H1 (cell line): ENCODE data around the gene DDX5. TPM values are rescaled to one million over a fixed set of nuclear protein-coding genes. Genes with fewer than 3 reads are reported as not detected.
A peak's percentile ranks its signal among the peaks of the same experiment; 100 is the strongest.

Source experiments
- CTCF ChIA-PET: fragments of 300-600 bp; sonication (Branson Sonifier 250); formaldehyde crosslinking; loops from one replicate; lab custom pipeline; 2021; ENCODE audit not compliant: partially characterized antibody; lab: Charles Lee
- POLR2A ChIA-PET: fragments of 300-600 bp; sonication (Branson Sonifier 250); formaldehyde crosslinking; loops from one replicate; lab custom pipeline; 2021; ENCODE audit warnings: inconsistent platforms; ENCODE audit not compliant: partially characterized antibody; lab: Charles Lee
- DNase-seq, 2 experiments: peaks; one replicate each; pipeline versions ENCODE4 v3.0.0 to v3.0.0-alpha.2; 2010 to 2022; ENCODE audit warnings: low spot score in 2 of 2, low read depth in 1 of 2, mixed read lengths in 1 of 2
- FAIRE-seq: peaks from 2 replicates; lab custom pipeline; 2011; peaks lifted over from hg19 to GRCh38; lab: Jason Lieb, UNC
- H2AFZ ChIP-seq: 2 replicates; pipeline ENCODE4 v1.8.1; 2012; ENCODE audit warnings: low read length, inconsistent platforms
- H2AK5ac ChIP-seq: 2 replicates; pipeline ENCODE4 v1.6.1; 2013; ENCODE audit warnings: low read depth, low read length
- H2BK120ac ChIP-seq: replicated peaks from 2 replicates; pipeline ENCODE3; 2013; ENCODE audit warnings: low read depth, low read length, inconsistent platforms
- H2BK12ac ChIP-seq: 2 replicates; pipeline ENCODE4 v1.6.1; 2013; ENCODE audit warnings: low read depth, low read length
- H2BK15ac ChIP-seq: 2 replicates; pipeline ENCODE4 v1.6.1; 2013; ENCODE audit warnings: low read length
- H2BK20ac ChIP-seq: 2 replicates; pipeline ENCODE4 v1.6.1; 2013; ENCODE audit warnings: low read length
- H2BK5ac ChIP-seq: 2 replicates; pipeline ENCODE4 v1.6.1; 2013; ENCODE audit warnings: low read depth, low read length
- H3K14ac ChIP-seq: 2 replicates; pipeline ENCODE4 v1.6.1; 2013; ENCODE audit warnings: inconsistent platforms; ENCODE audit not compliant: insufficient read length
- H3K18ac ChIP-seq: 2 replicates; pipeline ENCODE4 v1.6.1; 2013; ENCODE audit warnings: low read length; ENCODE audit errors: extremely low read depth
- H3K23ac ChIP-seq: 2 replicates; pipeline ENCODE4 v1.6.1; 2013; ENCODE audit warnings: inconsistent platforms; ENCODE audit not compliant: insufficient read length
- H3K23me2 ChIP-seq: 2 replicates; pipeline ENCODE4 v1.6.1; 2013; ENCODE audit warnings: low read depth, low read length
- H3K27ac ChIP-seq: 2 replicates; pipeline ENCODE4 v1.6.1; 2011; ENCODE audit warnings: low read depth, low read length, inconsistent platforms
- H3K27me3 ChIP-seq, 4 experiments: replicated peaks in 1 of 4; 1 replicate in 1 of 4; 2 replicates in 3 of 4; pipeline versions ENCODE4 v1.6.1 to v1.8.1; 2011 to 2013; ENCODE audit warnings: low read length in 3 of 4, mild to moderate bottlenecking in 3 of 4, inconsistent platforms in 2 of 4, mixed read lengths in 2 of 4, moderate library complexity in 1 of 4; ENCODE audit not compliant: control insufficient read depth in 3 of 4, insufficient read depth in 3 of 4; ENCODE audit errors: extremely low read depth in 1 of 4
- H3K36me3 ChIP-seq, 4 experiments: 2 replicates each; pipeline versions ENCODE4 v1.6.1 to v1.8.1; 2011 to 2013; ENCODE audit warnings: mild to moderate bottlenecking in 4 of 4, low read length in 3 of 4, moderate library complexity in 2 of 4, control low read depth in 1 of 4, inconsistent platforms in 1 of 4; ENCODE audit not compliant: insufficient read depth in 4 of 4, control insufficient read depth in 2 of 4
- H3K4ac ChIP-seq: replicated peaks from 2 replicates; pipeline ENCODE3; 2013; ENCODE audit warnings: low read length, low read depth, mixed read lengths, inconsistent platforms; ENCODE audit not compliant: insufficient read length
- H3K4me1 ChIP-seq, 4 experiments: replicated peaks in 1 of 4; 1 replicate in 1 of 4; 2 replicates in 3 of 4; pipeline versions ENCODE4 v1.6.1 to v1.8.1; 2011 to 2013; ENCODE audit warnings: low read length in 3 of 4, inconsistent platforms in 2 of 4, mixed read lengths in 1 of 4; ENCODE audit not compliant: insufficient read depth in 4 of 4, control insufficient read depth in 3 of 4
- H3K4me2 ChIP-seq, 2 experiments: 2 replicates each; pipeline versions ENCODE4 v1.6.1 to v1.8.1; 2011 to 2013; ENCODE audit warnings: low read depth in 2 of 2, low read length in 2 of 2, control low read depth in 1 of 2, inconsistent platforms in 1 of 2, mild to moderate bottlenecking in 1 of 2; ENCODE audit not compliant: insufficient read depth in 1 of 2
- H3K4me3 ChIP-seq, 4 experiments: fragments of 200-600, 300-600 bp in 1 of 4; sonication (generic), shearing (Covaris generic), sonication (Bioruptor Twin) in 1 of 4; 2 replicates each; pipeline versions ENCODE4 v1.5.1 to v1.8.1; 2011 to 2016; ENCODE audit warnings: low read length in 4 of 4, low read depth in 3 of 4, control low read depth in 2 of 4, inconsistent platforms in 2 of 4, mild to moderate bottlenecking in 2 of 4, mixed read lengths in 1 of 4, moderate library complexity in 1 of 4; ENCODE audit not compliant: insufficient read depth in 2 of 4; ENCODE audit errors: extremely low read depth in 1 of 4
- H3K56ac ChIP-seq: replicated peaks from 2 replicates; pipeline ENCODE3; 2013; ENCODE audit warnings: low read depth, mild to moderate bottlenecking, mixed read lengths, low read length, inconsistent platforms; ENCODE audit not compliant: insufficient read length
- H3K79me1 ChIP-seq: 2 replicates; pipeline ENCODE4 v1.6.1; 2013; ENCODE audit warnings: low read depth, low read length, control low read depth
- H3K79me2 ChIP-seq, 2 experiments: 2 replicates each; pipeline versions ENCODE4 v1.6.1 to v1.8.1; 2012 to 2013; ENCODE audit warnings: low read length in 2 of 2, mild to moderate bottlenecking in 2 of 2, inconsistent platforms in 1 of 2; ENCODE audit not compliant: insufficient read depth in 2 of 2, control insufficient read depth in 1 of 2
- H3K9ac ChIP-seq, 4 experiments: replicated peaks in 1 of 4; 1 replicate in 1 of 4; 2 replicates in 3 of 4; pipeline versions ENCODE4 v1.6.1 to v1.8.1; 2011 to 2013; ENCODE audit warnings: low read depth in 3 of 4, low read length in 3 of 4, control low read depth in 2 of 4, mild to moderate bottlenecking in 2 of 4, moderate library complexity in 2 of 4, inconsistent platforms in 1 of 4; ENCODE audit errors: extremely low read depth in 1 of 4
- H3K9me3 ChIP-seq, 2 experiments: 2 replicates each; pipeline versions ENCODE4 v1.6.1 to v1.8.1; 2012 to 2013; ENCODE audit warnings: mild to moderate bottlenecking in 2 of 2, moderate library complexity in 2 of 2, control low read depth in 1 of 2, inconsistent platforms in 1 of 2, low read depth in 1 of 2, low read length in 1 of 2, mixed read lengths in 1 of 2; ENCODE audit not compliant: insufficient read depth in 2 of 2
- H4K20me1 ChIP-seq, 2 experiments: replicated peaks in 1 of 2; 2 replicates each; pipeline versions ENCODE3 to v1.8.1; 2011 to 2013; ENCODE audit warnings: inconsistent platforms in 2 of 2, low read length in 2 of 2, mild to moderate bottlenecking in 1 of 2; ENCODE audit not compliant: insufficient read depth in 2 of 2, control insufficient read depth in 1 of 2
- H4K5ac ChIP-seq: 2 replicates; pipeline ENCODE4 v1.6.1; 2013; ENCODE audit warnings: low read length, low read depth, mixed read lengths, inconsistent platforms; ENCODE audit not compliant: insufficient read length
- H4K8ac ChIP-seq: 2 replicates; pipeline ENCODE4 v1.8.0; 2013; ENCODE audit warnings: mild to moderate bottlenecking, moderate library complexity, low read length, inconsistent platforms; ENCODE audit not compliant: insufficient read depth; ENCODE audit errors: extremely low read depth
- H4K91ac ChIP-seq: replicated peaks from 2 replicates; pipeline ENCODE3; 2013; ENCODE audit warnings: low read length, mixed read lengths, inconsistent platforms; ENCODE audit not compliant: insufficient read length
- CTBP2 ChIP-seq: IDR thresholded peaks from 2 replicates; pipeline ENCODE4 v1.7.0; 2011; ENCODE audit warnings: borderline replicate concordance, mild to moderate bottlenecking, moderate library complexity, mixed read lengths, low read length; ENCODE audit not compliant: insufficient read depth, insufficient read length
- PHF8 ChIP-seq: fragments of 200-600 bp; sonication (generic); conservative IDR thresholded peaks from 2 replicates; pipeline ENCODE4 v1.7.1; 2012; ENCODE audit warnings: low read depth, mild to moderate bottlenecking, inconsistent platforms, low read length, moderate library complexity
- POLR2A ChIP-seq, 2 experiments: IDR thresholded peaks; 1 replicate in 1 of 2; 2 replicates in 1 of 2; pipeline ENCODE4 v1.6.1; 2011; ENCODE audit warnings: low read depth in 2 of 2, low read length in 2 of 2, mild to moderate bottlenecking in 2 of 2; ENCODE audit errors: control extremely low read depth in 1 of 2
- SIN3A ChIP-seq, 2 experiments: IDR thresholded peaks in 1 of 2; conservative IDR thresholded peaks in 1 of 2; 2 replicates each; pipeline ENCODE4 v1.6.1; 2011 to 2012; ENCODE audit warnings: low read length in 2 of 2, improper control_type of control experiment in 1 of 2, low read depth in 1 of 2, mild to moderate bottlenecking in 1 of 2
- WGBS, 2 experiments: shearing (Covaris generic) in 1 of 2; methylation state at CpG; one replicate each; pipeline versions ENCODE4 v1.1.6 to v1.1.7; 2013 to 2015; ENCODE audit warnings: low lambda C conversion rate in 2 of 2, mixed read lengths in 2 of 2, inconsistent platforms in 1 of 2, low coverage in 1 of 2, missing lambda C conversion rate in 1 of 2; ENCODE audit not compliant: insufficient replicate concordance in 2 of 2, insufficient coverage in 1 of 2, insufficient read length in 1 of 2; ENCODE audit errors: extremely low coverage in 1 of 2, missing lambda C conversion rate in 1 of 2; 5-methylcytosine and 5-hydroxymethylcytosine counted together
- polyA plus RNA-seq, 7 experiments: library from polyadenylated mRNA; depleted of rRNA in 3 of 7; stranded (reverse) in 5 of 7; unstranded in 2 of 7; fragments of >200 nt in 5 of 7; fragments of 200-250 nt in 2 of 7; gene quantifications; 1 replicate in 5 of 7; 2 replicates in 1 of 7; 4 replicates in 1 of 7; pipeline versions ENCODE4 v1.2.1 to v1.2.3, GENCODE V29; 2011 to 2013; ENCODE audit warnings: missing spikeins in 2 of 7, mixed read lengths in 2 of 7
- total RNA-seq: library from RNA; stranded (reverse); fragmentation: NEBNext Ultra II Directional; extraction: Animal tissue kit (Norgen Biotek cat#: 25700); gene quantifications from 2 replicates; pipeline ENCODE4 v1.2.1, GENCODE V29; 2021

The DDX5 gene
- total and polyA plus RNA-seq, 2 of the 8 experiments (the other 6 are each of a cell fraction or from before 2014, with no cell fraction given): 572 to 591 TPM

GRCh38 chr17:64496348-64496785 lies 9.7 kb downstream of the DDX5 start:
- TF ChIP-seq CTBP2: no peak
- TF ChIP-seq PHF8: no peak
- peak in 1 of 2 experiments; percentile 66; a peak in 2 of 4 replicates for TF ChIP-seq SIN3A (conservative IDR thresholded peaks at IDR 0.05 in 1 of 2, IDR thresholded peaks at IDR 0.05 in 1 of 2; ENCODE audit: low read depth in 1 of 2, low read length in 2 of 2)
- peak in 1 of 2 experiments; percentile 11; a peak in 1 of 3 replicates for TF ChIP-seq POLR2A (IDR thresholded peaks at IDR 0.05; ENCODE audit: control extremely low read depth in 1 of 2, low read depth in 2 of 2, low read length in 2 of 2)
- TF ChIP-seq, all 59 proteins: peak for 2
- H3K4me1 ChIP-seq: peaks cover 0 to 7% (median 3%) of the 10 kb centered on the region in 4 experiments; a peak in 5 of 7 replicates
- H3K79me1 ChIP-seq: peaks cover 6% of the 10 kb centered on the region
- no peak overlapping the region for H2BK20ac ChIP-seq
- no peak overlapping the region for H4K91ac ChIP-seq
- no peak overlapping the region for H4K8ac ChIP-seq
- H3K23ac ChIP-seq: no peak overlapping the region
- peaks cover 21 to 58% (median 37%) of the 10 kb centered on the region in 4 experiments for H3K36me3 ChIP-seq
- H2BK120ac ChIP-seq: no peak overlapping the region
- FAIRE-seq (no peak), DNase-seq (no peak)
- no peak overlapping the region for H3K14ac ChIP-seq
- no peak overlapping the region for H2BK12ac ChIP-seq
- peak overlapping the region; percentile 87 for H2AFZ ChIP-seq
- 8% methylated on average over 20 of the region's 20 CpGs; no CpG with 5 or more reads in 1 of the 2 experiments for WGBS, 2 experiments
- no peak overlapping the region for H2BK15ac ChIP-seq
- H3K4me3 ChIP-seq: peak overlapping the region; percentile 67 to 92 (median 80)
- H3K4ac ChIP-seq: no peak overlapping the region
- ChIA-PET POLR2A (interaction anchor here (1.0 to 11.8 kb wide), 17 partner anchors 8 to 351 kb away, joined by 3 to 320 read pairs (median 6); partner anchors contain the start of genes CEP95, DDX5 and SMURF2), CTCF (interaction anchor here (1.1 to 4.6 kb wide), 5 partner anchors 10 to 186 kb away, joined by 3 to 29 read pairs (median 6); partner anchors contain the start of genes CEP95 and DDX5)
- H3K23me2 ChIP-seq: peaks cover 6% of the 10 kb centered on the region
- peaks cover 7 to 9% of the 10 kb centered on the region in 2 experiments for H4K20me1 ChIP-seq
- 0 out of 2 replicates have a peak overlapping the region, but pooled peaks have one; percentile 47 for H3K27ac ChIP-seq
- peaks cover 0 to 2% of the 10 kb centered on the region in 2 experiments; a peak in 1 of 4 replicates for H3K9me3 ChIP-seq
- H3K79me2 ChIP-seq: peaks cover 10 to 48% of the 10 kb centered on the region in 2 experiments
- H2BK5ac ChIP-seq: peak overlapping the region; percentile 72; the same call in 1 of the 2 replicates
- H2AK5ac ChIP-seq: no peak overlapping the region
- peak overlapping the region in 3 of 4 experiments; percentile 46 to 76 (median 52); a peak in 6 of 7 replicates for H3K9ac ChIP-seq
- peak overlapping the region; percentile 83 to 92 for H3K4me2 ChIP-seq
- H3K56ac ChIP-seq: no peak overlapping the region
- no peak overlapping the region for H4K5ac ChIP-seq
- H3K18ac ChIP-seq: no peak overlapping the region
- H3K27me3 ChIP-seq: no peaks in the 10 kb centered on the region
